Stimulated activated CD4-positive, alpha-beta T cell treated with anti-CD3 and anti-CD28 coated beads, TNF-alpha, amount 100 ng/mL, for 4 hours (primary cell): Measurements from ENCODE around the gene CASK.
"Not testable (repeated sequence)": the region's sequence is repeated elsewhere in the genome, so short reads cannot be mapped to it uniquely, and the experiment has no call there.

ENCODE experiments used
- DNase-seq, 3 experiments: peaks; one replicate each; pipeline ENCODE4 v3.0.0-alpha.2; 2020; ENCODE audit warnings: low read depth in 3 of 3

Gene CASK

GRCh38 chrX:41518127-41518840 lies 405.1 kb downstream of the CASK start:
- DNase-seq: peak in 1 of 3 experiments; percentile 2

- no peak for DNase-seq
Measured at GRCh38 chrX:41516999-41517765, 406.2 kb downstream of the CASK start.

GRCh38 chrX:41516456-41516855 lies 406.9 kb downstream of the CASK start:
- DNase-seq: no peak

- no peak for DNase-seq
Measured at GRCh38 chrX:41515376-41515775, 408.0 kb downstream of the CASK start.

GRCh38 chrX:41514179-41514578 lies 409.2 kb downstream of the CASK start:
- no peak for DNase-seq

GRCh38 chrX:41512853-41513252 lies 410.5 kb downstream of the CASK start:
- not testable (repeated sequence) for DNase-seq

- no peak for DNase-seq
Measured at GRCh38 chrX:41512394-41512793, 411.0 kb downstream of the CASK start.

GRCh38 chrX:41507919-41508318 lies 415.4 kb downstream of the CASK start:
- DNase-seq: no peak

- DNase-seq: no peak
Measured at GRCh38 chrX:41502004-41502403, 421.4 kb downstream of the CASK start.

- DNase-seq: no peak
Measured at GRCh38 chrX:41499984-41500383, 423.4 kb downstream of the CASK start.

- DNase-seq: no peak
Measured at GRCh38 chrX:41499195-41499594, 424.2 kb downstream of the CASK start.

- no peak for DNase-seq
Measured at GRCh38 chrX:41491267-41492004, 431.9 kb downstream of the CASK start.

- DNase-seq: no peak
Measured at GRCh38 chrX:41490446-41490845, 432.9 kb downstream of the CASK start.

GRCh38 chrX:41482154-41482850 lies 441.1 kb downstream of the CASK start:
- no peak for DNase-seq

GRCh38 chrX:41481264-41482109 lies 441.9 kb downstream of the CASK start:
- DNase-seq: no peak

- no peak for DNase-seq
Measured at GRCh38 chrX:41480508-41481260, 442.7 kb downstream of the CASK start.

GRCh38 chrX:41478381-41478911 lies 444.9 kb downstream of the CASK start:
- no peak for DNase-seq

GRCh38 chrX:41475591-41476241 lies 447.6 kb downstream of the CASK start:
- no peak for DNase-seq

- DNase-seq: no peak
Measured at GRCh38 chrX:41475191-41475590, 448.2 kb downstream of the CASK start.

GRCh38 chrX:41474726-41475100 lies 448.6 kb downstream of the CASK start:
- DNase-seq: no peak
